ENCODE measurements around the gene BMP2K.

The BMP2K gene

GRCh38 chr4:78737973-78738372 is 38.2 kb upstream of the BMP2K start:
- no peak overlapping the region for H3K4me3 ChIP-seq (ENCODE audit: low read depth, low read length)
- no peak for DNase-seq (ENCODE audit: low read depth)
- no peak for TF ChIP-seq MYC (IDR thresholded peaks at IDR 0.05; ENCODE audit: low read depth, low read length)
- no peak for TF ChIP-seq CTCF (IDR thresholded peaks at IDR 0.05; ENCODE audit: low read depth, low read length)
- no peak for TF ChIP-seq MAX (IDR thresholded peaks at IDR 0.05; ENCODE audit: low read depth, low read length)
- TF ChIP-seq POLR2A (IDR thresholded peaks at IDR 0.05; ENCODE audit: extremely low read depth, insufficient read length), result no peak

GRCh38 chr4:78742300-78742699 is 33.9 kb upstream of the BMP2K start:
- TF ChIP-seq MYC (IDR thresholded peaks at IDR 0.05; ENCODE audit: low read depth, low read length), result no peak
- no peak for TF ChIP-seq MAX (IDR thresholded peaks at IDR 0.05; ENCODE audit: low read depth, low read length)
- no peak for TF ChIP-seq CTCF (IDR thresholded peaks at IDR 0.05; ENCODE audit: low read depth, low read length)
- no peak for TF ChIP-seq POLR2A (IDR thresholded peaks at IDR 0.05; ENCODE audit: extremely low read depth, insufficient read length)
- H3K4me3 ChIP-seq (ENCODE audit: low read depth, low read length), result no peak overlapping the region
- no peak for DNase-seq (ENCODE audit: low read depth)

GRCh38 chr4:78747475-78747922 is 28.7 kb upstream of the BMP2K start:
- no peak for TF ChIP-seq POLR2A (IDR thresholded peaks at IDR 0.05; ENCODE audit: extremely low read depth, insufficient read length)
- TF ChIP-seq CTCF (IDR thresholded peaks at IDR 0.05; ENCODE audit: low read depth, low read length), result no peak
- TF ChIP-seq MAX (IDR thresholded peaks at IDR 0.05; ENCODE audit: low read depth, low read length), result no peak
- TF ChIP-seq MYC (IDR thresholded peaks at IDR 0.05; ENCODE audit: low read depth, low read length), result no peak
- H3K4me3 ChIP-seq (ENCODE audit: low read depth, low read length), result no peak overlapping the region
- no peak for DNase-seq (ENCODE audit: low read depth)

- H3K4me3 ChIP-seq (ENCODE audit: low read depth, low read length), result no peak overlapping the region
- no peak for DNase-seq (ENCODE audit: low read depth)
Measured at GRCh38 chr4:78748381-78748780, 27.8 kb upstream of the BMP2K start.

GRCh38 chr4:78749258-78749971 is 26.7 kb upstream of the BMP2K start:
- TF ChIP-seq MYC (IDR thresholded peaks at IDR 0.05; ENCODE audit: low read depth, low read length) (no peak), CTCF (IDR thresholded peaks at IDR 0.05; ENCODE audit: low read depth, low read length) (no peak), POLR2A (IDR thresholded peaks at IDR 0.05; ENCODE audit: extremely low read depth, insufficient read length) (no peak), MAX (IDR thresholded peaks at IDR 0.05; ENCODE audit: low read depth, low read length) (no peak)
- H3K4me3 ChIP-seq (ENCODE audit: low read depth, low read length), result no peak overlapping the region
- no peak for DNase-seq (ENCODE audit: low read depth)

More at GRCh38 chr4:78748381-78748780, 27.8 kb upstream of the BMP2K start:
- TF ChIP-seq MYC (IDR thresholded peaks at IDR 0.05; ENCODE audit: low read depth, low read length) (no peak), CTCF (IDR thresholded peaks at IDR 0.05; ENCODE audit: low read depth, low read length) (no peak), POLR2A (IDR thresholded peaks at IDR 0.05; ENCODE audit: extremely low read depth, insufficient read length) (no peak), MAX (IDR thresholded peaks at IDR 0.05; ENCODE audit: low read depth, low read length) (no peak)
